ENCODE results near the gene SORBS2. TPM values are rescaled to one million over a fixed set of nuclear protein-coding genes. Genes with fewer than 3 reads are reported as not detected.

Gene SORBS2
- total RNA-seq, 1 donor from 2014 or later, result 60.4 TPM

DNA sequence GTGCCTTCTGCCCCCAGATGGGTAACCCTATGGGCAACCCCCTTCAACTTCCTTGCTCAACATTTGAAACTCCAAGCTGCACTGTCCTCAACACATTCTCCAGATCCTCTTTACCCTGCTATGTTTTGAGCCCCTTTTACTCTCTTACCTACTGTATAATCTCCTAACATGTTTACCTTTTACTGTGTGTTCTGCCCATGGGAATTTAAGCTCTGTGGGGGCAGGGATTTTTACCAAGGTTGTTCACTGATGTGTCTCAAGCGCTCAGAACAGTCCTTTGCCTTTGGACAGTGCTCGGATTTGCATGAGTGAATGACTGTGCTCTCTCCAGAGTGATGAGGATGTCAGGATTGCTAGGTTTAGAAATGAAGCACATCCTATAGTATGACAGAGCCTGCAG lies 53.2 kb downstream of the SORBS2 start:
- Histone ChIP-seq H3K9me3 (no peaks in the 10 kb centered on the region), H3K4me3 (no peak overlapping the region), H3K4me1 (no peaks in the 10 kb centered on the region), H3K36me3 (no peaks in the 10 kb centered on the region), H3K27ac (no peak overlapping the region), H3K27me3 (no peaks in the 10 kb centered on the region)
- DNase-seq (ENCODE audit: extremely low spot score in 2 of 2), result peak in 1 of 2 donors; percentile 16
- TF ChIP-seq POLR2A (IDR thresholded peaks at IDR 0.05) (no peak), POLR2AphosphoS5 (IDR thresholded peaks at IDR 0.05; ENCODE audit: insufficient read depth in 1 of 2, low read depth in 1 of 2) (no peak), CTCF (IDR thresholded peaks at IDR 0.05) (no peak)
- intact Hi-C loops (cut with DNase I), result no loop called here

GRCh38 chr4:185755451-185755850 lies 56.5 kb downstream of the SORBS2 start:
- intact Hi-C loops (cut with DNase I), result no loop called here
- TF ChIP-seq POLR2A (IDR thresholded peaks at IDR 0.05), result no peak
- TF ChIP-seq CTCF (IDR thresholded peaks at IDR 0.05), result no peak
- TF ChIP-seq POLR2AphosphoS5 (IDR thresholded peaks at IDR 0.05; ENCODE audit: insufficient read depth in 1 of 2, low read depth in 1 of 2), result no peak
- DNase-seq (ENCODE audit: extremely low spot score in 2 of 2), result no peak
- H3K4me3 ChIP-seq, result no peak overlapping the region
- H3K4me1 ChIP-seq, result no peaks in the 10 kb centered on the region
- no peak overlapping the region for H3K27ac ChIP-seq
- no peaks in the 10 kb centered on the region for H3K9me3 ChIP-seq
- H3K27me3 ChIP-seq, result no peaks in the 10 kb centered on the region
- H3K36me3 ChIP-seq, result no peaks in the 10 kb centered on the region

- TF ChIP-seq POLR2A (IDR thresholded peaks at IDR 0.05) (no peak), POLR2AphosphoS5 (IDR thresholded peaks at IDR 0.05; ENCODE audit: insufficient read depth in 1 of 2, low read depth in 1 of 2) (no peak), CTCF (IDR thresholded peaks at IDR 0.05) (no peak)
- intact Hi-C loops (cut with DNase I), result no loop called here
These were observed 57.0 kb downstream of the SORBS2 start for GRCh38 chr4:185754961-185755360.

GRCh38 chr4:185752872-185753271 lies 59.1 kb downstream of the SORBS2 start:
- no peak overlapping the region for H3K4me3 ChIP-seq
- no peaks in the 10 kb centered on the region for H3K27me3 ChIP-seq
- H3K36me3 ChIP-seq, result no peaks in the 10 kb centered on the region
- intact Hi-C loops (cut with DNase I), result no loop called here
- no peaks in the 10 kb centered on the region for H3K9me3 ChIP-seq
- no peak for DNase-seq (ENCODE audit: extremely low spot score in 2 of 2)
- no peak for TF ChIP-seq POLR2A (IDR thresholded peaks at IDR 0.05)
- no peak for TF ChIP-seq CTCF (IDR thresholded peaks at IDR 0.05)
- TF ChIP-seq POLR2AphosphoS5 (IDR thresholded peaks at IDR 0.05; ENCODE audit: insufficient read depth in 1 of 2, low read depth in 1 of 2), result no peak
- H3K27ac ChIP-seq, result no peak overlapping the region
- no peaks in the 10 kb centered on the region for H3K4me1 ChIP-seq

More at GRCh38 chr4:185754961-185755360, 57.0 kb downstream of the SORBS2 start:
- Histone ChIP-seq H3K4me3 (no peak overlapping the region), H3K36me3 (no peaks in the 10 kb centered on the region), H3K9me3 (no peaks in the 10 kb centered on the region), H3K4me1 (no peaks in the 10 kb centered on the region), H3K27me3 (no peaks in the 10 kb centered on the region), H3K27ac (no peak overlapping the region)
- DNase-seq (ENCODE audit: extremely low spot score in 2 of 2), result no peak

- intact Hi-C loops (cut with DNase I), result no loop called here
- H3K9me3 ChIP-seq, result no peaks in the 10 kb centered on the region
- H3K4me3 ChIP-seq, result no peak overlapping the region
- TF ChIP-seq CTCF (IDR thresholded peaks at IDR 0.05) (no peak), POLR2AphosphoS5 (IDR thresholded peaks at IDR 0.05; ENCODE audit: insufficient read depth in 1 of 2, low read depth in 1 of 2) (no peak), POLR2A (IDR thresholded peaks at IDR 0.05) (no peak)
- DNase-seq (ENCODE audit: extremely low spot score in 2 of 2), result no peak
- H3K27ac ChIP-seq, result no peak overlapping the region
- H3K36me3 ChIP-seq, result no peaks in the 10 kb centered on the region
- no peaks in the 10 kb centered on the region for H3K27me3 ChIP-seq
- H3K4me1 ChIP-seq, result no peaks in the 10 kb centered on the region
These were observed 62.1 kb downstream of the SORBS2 start for GRCh38 chr4:185749858-185750257.
